Neural crest cell (in vitro differentiated cells): ENCODE data around the gene CCDC183. TPM values are rescaled to one million over a fixed set of nuclear protein-coding genes. Genes with fewer than 3 reads are reported as not detected.

Experiments
- DNase-seq: peaks from one replicate; pipeline ENCODE4 v3.0.0; 2021; ENCODE audit warnings: low read depth, mixed read lengths, low spot score
- H3K27ac Mint-ChIP-seq: one replicate; pipeline ENCODE4 v1.8.0; 2021; ENCODE audit warnings: mild to moderate bottlenecking, mixed read lengths; ENCODE audit not compliant: unreplicated experiment
- H3K27me3 Mint-ChIP-seq: 2 replicates; pipeline ENCODE4 v1.8.0; 2021; ENCODE audit warnings: low read depth, mild to moderate bottlenecking, mixed read lengths
- H3K36me3 Mint-ChIP-seq: 2 replicates; pipeline ENCODE4 v1.8.0; 2021; ENCODE audit warnings: low read depth, mild to moderate bottlenecking, mixed read lengths
- H3K4me1 Mint-ChIP-seq: 2 replicates; pipeline ENCODE4 v1.8.0; 2021; ENCODE audit warnings: mixed read lengths
- H3K4me3 Mint-ChIP-seq: one replicate; pipeline ENCODE4 v1.8.0; 2021; ENCODE audit warnings: mild to moderate bottlenecking, mixed read lengths
- H3K9me3 Mint-ChIP-seq: 2 replicates; pipeline ENCODE4 v1.8.0; 2021; ENCODE audit warnings: mixed read lengths
- CTCF ChIP-seq: fragments of 200-600 bp; sonication (generic); conservative IDR thresholded peaks from 2 replicates; pipeline ENCODE4 v1.5.0; 2021; ENCODE audit warnings: antibody characterized with exemption, mild to moderate bottlenecking
- total RNA-seq: library from RNA; stranded (reverse); gene quantifications from 2 replicates; pipeline ENCODE4 v1.2.1, GENCODE V29; 2021

Gene CCDC183
- total RNA-seq, 1 donor from 2014 or later: 1.4 TPM

GRCh38 chr9:136804509-136805206, 8.5 kb downstream of the CCDC183 start:
- Mint-ChIP-seq H3K27ac (no peak overlapping the region), H3K9me3 (no peaks in the 10 kb centered on the region), H3K4me1 (peaks cover 21% of the 10 kb centered on the region), H3K27me3 (peaks cover 31% of the 10 kb centered on the region), H3K36me3 (peaks cover 8% of the 10 kb centered on the region), H3K4me3 (peak overlapping the region; percentile 81)
- no peak for DNase-seq
- no peak for TF ChIP-seq CTCF

DNA sequence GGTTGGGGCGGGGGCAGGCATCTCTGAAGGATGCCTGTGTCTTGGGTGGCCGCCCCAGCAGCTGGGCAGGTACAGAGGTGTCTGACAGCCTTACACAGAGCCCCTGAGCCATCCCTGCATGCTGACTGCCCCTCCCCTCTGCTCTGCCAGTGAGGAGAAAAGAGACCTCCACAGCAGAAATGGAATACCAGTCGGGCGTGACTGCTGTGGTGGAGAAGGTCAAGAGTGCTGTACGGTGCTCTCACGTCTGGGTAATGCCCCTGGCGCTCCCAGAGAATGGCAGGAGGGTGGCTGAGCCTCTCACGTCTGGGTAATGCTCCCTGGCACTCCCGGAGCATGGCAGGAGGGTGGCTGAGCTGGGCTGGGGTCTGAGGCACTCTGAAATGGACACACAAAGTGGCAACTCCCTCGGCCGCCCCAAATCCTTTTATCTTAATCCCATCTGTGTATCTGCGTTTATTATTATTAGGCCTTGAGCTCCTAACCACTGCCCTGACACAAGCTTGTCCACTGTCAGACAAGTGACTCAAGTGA, 9.1 kb downstream of the CCDC183 start:
- TF ChIP-seq CTCF: no peak
- Mint-ChIP-seq H3K4me1 (peaks cover 24% of the 10 kb centered on the region), H3K4me3 (peak overlapping the region; percentile 84), H3K36me3 (peaks cover 13% of the 10 kb centered on the region), H3K27me3 (peaks cover 29% of the 10 kb centered on the region), H3K9me3 (no peaks in the 10 kb centered on the region), H3K27ac (no peak overlapping the region)
- DNase-seq: no peak

GRCh38 chr9:136806067-136806466, 9.9 kb downstream of the CCDC183 start:
- H3K4me1 Mint-ChIP-seq: peaks cover 20% of the 10 kb centered on the region
- H3K9me3 Mint-ChIP-seq: no peaks in the 10 kb centered on the region
- peak overlapping the region; percentile 90 for H3K4me3 Mint-ChIP-seq
- H3K27me3 Mint-ChIP-seq: peaks cover 21% of the 10 kb centered on the region
- DNase-seq: no peak
- peaks cover 15% of the 10 kb centered on the region for H3K36me3 Mint-ChIP-seq
- TF ChIP-seq CTCF: no peak
- no peak overlapping the region for H3K27ac Mint-ChIP-seq

GRCh38 chr9:136806631-136807201, 10.6 kb downstream of the CCDC183 start:
- peaks cover 14% of the 10 kb centered on the region for H3K27me3 Mint-ChIP-seq
- DNase-seq: no peak
- H3K9me3 Mint-ChIP-seq: no peaks in the 10 kb centered on the region
- H3K27ac Mint-ChIP-seq: no peak overlapping the region
- peak overlapping the region; percentile 90 for H3K4me3 Mint-ChIP-seq
- peaks cover 15% of the 10 kb centered on the region for H3K36me3 Mint-ChIP-seq
- no peak for TF ChIP-seq CTCF
- peaks cover 21% of the 10 kb centered on the region for H3K4me1 Mint-ChIP-seq

GRCh38 chr9:136807281-136808074, 11.3 kb downstream of the CCDC183 start, which contains the start of gene RABL6:
TSS of gene RABL6 (plus strand) at chr9:136807948. CDS start at chr9:136808197, 249 bp downstream.
- Mint-ChIP-seq H3K4me1 (peaks cover 21% of the 10 kb centered on the region), H3K27me3 (peaks cover 7% of the 10 kb centered on the region), H3K27ac (peak within 1 kb of the TSS; percentile 1), H3K4me3 (peak within 1 kb of the TSS; percentile 90), H3K9me3 (no peaks in the 10 kb centered on the region), H3K36me3 (peaks cover 15% of the 10 kb centered on the region)
- peak; percentile 66 for DNase-seq
- no peak for TF ChIP-seq CTCF
